Aorta (tissue), 5 donors: Measurements from ENCODE around the gene PCDHGB6. TPM values are rescaled to one million over a fixed set of nuclear protein-coding genes. Genes with fewer than 3 reads are reported as not detected.

Experiments
- ATAC-seq: fragments of 200-7000 bp; cut with Tn5 transposase; one replicate; pipeline ENCODE4 v1.9.1; 2022; ENCODE audit warnings: moderate library complexity; ENCODE audit not compliant: low FRiP score
- DNase-seq, 2 donors: peaks; one replicate each; pipeline ENCODE4 v3.0.0-alpha.2; 2020
- H3K27ac ChIP-seq, 2 donors: one replicate each; pipeline ENCODE4 v1.5.1; 2013; ENCODE audit warnings: low read length in 2 of 2, mild to moderate bottlenecking in 2 of 2, moderate library complexity in 2 of 2, control low read depth in 1 of 2, inconsistent platforms in 1 of 2, low read depth in 1 of 2
- H3K27me3 ChIP-seq, 2 donors: one replicate each; pipeline ENCODE4 v1.6.1; 2013; ENCODE audit warnings: control low read depth in 1 of 2, low read length in 1 of 2, mild to moderate bottlenecking in 1 of 2, moderate library complexity in 1 of 2; ENCODE audit not compliant: insufficient read depth in 2 of 2, control insufficient read depth in 1 of 2
- H3K36me3 ChIP-seq, 2 donors: one replicate each; pipeline ENCODE4 v1.6.1; 2013; ENCODE audit warnings: control low read depth in 1 of 2, low read length in 1 of 2, mild to moderate bottlenecking in 1 of 2; ENCODE audit not compliant: insufficient read depth in 2 of 2, control insufficient read depth in 1 of 2
- H3K4me1 ChIP-seq, 2 donors: one replicate each; pipeline ENCODE4 v1.6.1; 2013; ENCODE audit warnings: low read length in 2 of 2, control low read depth in 1 of 2, mild to moderate bottlenecking in 1 of 2, moderate library complexity in 1 of 2; ENCODE audit not compliant: insufficient read depth in 2 of 2, control insufficient read depth in 1 of 2
- H3K4me3 ChIP-seq, 2 donors: one replicate each; pipeline ENCODE4 v1.5.1; 2013; ENCODE audit warnings: low read length in 2 of 2, control low read depth in 1 of 2, mild to moderate bottlenecking in 1 of 2
- H3K9me3 ChIP-seq: one replicate; pipeline ENCODE4 v1.6.1; 2013; ENCODE audit warnings: mild to moderate bottlenecking, low read length; ENCODE audit not compliant: control insufficient read depth
- WGBS, 2 donors: extraction: QIAGEN DNeasy Blood & Tissue Kit; methylation state at CpG; one replicate each; pipeline ENCODE4 v1.1.7; 2013; 5-methylcytosine and 5-hydroxymethylcytosine counted together
- intact Hi-C, 2 donors: fragments of 100-400 bp; cut with DNase I; formaldehyde crosslinking; loops; one replicate each; pipeline versions ENCODE4 v1.14.2 to v1.15.0; 2022
- polyA plus RNA-seq, 2 donors: library from polyadenylated mRNA; stranded (reverse); fragments of 200-250 nt; gene quantifications; one replicate each; pipeline ENCODE4 v1.2.3, GENCODE V29; 2013
- total RNA-seq, 2 donors: library from RNA; stranded (reverse); fragmentation: NEBNext Ultra II Directional; extraction: Animal tissue kit (Norgen Biotek cat#: 25700); gene quantifications; one replicate each; pipeline ENCODE4 v1.2.1, GENCODE V29; 2021
- donor health status: healthy with polysubstance abuse.
- donor health status: Bipolar disorder and iron deficiency.
- donor health status: DM: no; HTN: no; CAD: no.
- donor health status: DM: no; HTN: no; CAD: no.
- donor health status: DM: yes; HTN: yes; CAD: no.

PCDHGB6 gene
- total and polyA plus RNA-seq, 4 donors, result 0.38 to 14.6 (median 5.9) TPM

DNA sequence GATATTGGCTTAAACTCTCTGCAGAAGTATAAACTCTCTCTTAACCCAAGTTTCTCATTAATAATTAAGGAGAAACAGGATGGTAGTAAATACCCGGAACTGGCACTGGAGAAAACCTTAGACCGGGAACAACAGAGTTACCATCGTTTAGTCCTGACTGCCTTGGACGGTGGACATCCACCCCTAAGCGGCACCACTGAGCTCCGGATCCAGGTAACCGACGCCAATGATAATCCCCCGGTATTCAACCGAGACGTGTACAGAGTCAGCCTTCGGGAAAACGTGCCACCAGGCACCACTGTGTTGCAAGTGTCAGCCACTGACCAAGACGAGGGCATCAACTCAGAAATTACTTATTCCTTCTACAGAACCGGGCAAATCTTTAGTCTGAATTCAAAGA lies 9.2 kb upstream of the PCDHGB6 start:
- H3K9me3 ChIP-seq, result peaks cover 31% of the 10 kb centered on the region
- WGBS, 2 donors, result 20 to 24% methylated on average over 15 of the region's 15 CpGs
- no peaks in the 10 kb centered on the region for H3K36me3 ChIP-seq
- DNase-seq (no peak), ATAC-seq (no peak)
- H3K4me3 ChIP-seq, result no peak overlapping the region
- no peaks in the 10 kb centered on the region for H3K4me1 ChIP-seq
- intact Hi-C loops, result no loop called here
- H3K27me3 ChIP-seq, result no peaks in the 10 kb centered on the region
- no peak overlapping the region for H3K27ac ChIP-seq

DNA sequence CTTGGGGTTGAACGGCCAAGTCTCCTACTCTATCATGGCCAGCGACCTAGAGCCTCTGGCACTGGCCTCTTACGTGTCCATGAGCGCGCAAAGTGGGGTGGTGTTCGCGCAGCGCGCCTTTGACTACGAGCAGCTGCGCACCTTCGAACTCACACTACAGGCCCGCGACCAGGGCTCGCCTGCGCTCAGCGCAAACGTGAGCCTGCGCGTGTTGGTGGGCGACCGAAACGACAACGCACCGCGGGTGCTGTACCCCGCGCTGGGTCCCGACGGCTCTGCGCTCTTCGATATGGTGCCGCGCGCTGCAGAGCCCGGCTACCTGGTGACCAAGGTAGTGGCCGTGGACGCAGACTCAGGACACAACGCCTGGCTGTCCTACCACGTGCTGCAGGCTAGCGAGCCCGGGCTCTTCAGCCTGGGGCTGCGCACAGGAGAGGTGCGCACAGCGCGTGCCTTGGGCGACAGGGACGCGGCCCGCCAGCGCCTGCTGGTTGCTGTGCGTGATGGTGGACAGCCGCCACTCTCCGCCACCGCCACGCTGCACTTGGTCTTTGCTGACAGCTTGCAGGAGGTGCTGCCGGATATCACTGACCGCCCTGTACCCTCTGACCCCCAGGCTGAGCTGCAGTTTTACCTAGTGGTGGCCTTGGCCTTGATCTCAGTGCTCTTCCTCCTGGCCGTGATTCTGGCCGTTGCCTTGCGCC lies 8.1 kb upstream of the PCDHGB6 start:
- H3K4me3 ChIP-seq, result no peak overlapping the region
- no peaks in the 10 kb centered on the region for H3K27me3 ChIP-seq
- WGBS, 2 donors, result 15 to 24% methylated on average over 61 of the region's 61 CpGs
- H3K9me3 ChIP-seq, result peaks cover 31% of the 10 kb centered on the region
- ATAC-seq (no peak), DNase-seq (peak in 1 of 2 donors; percentile 70)
- intact Hi-C loops, result no loop called here
- H3K36me3 ChIP-seq, result no peaks in the 10 kb centered on the region
- no peaks in the 10 kb centered on the region for H3K4me1 ChIP-seq
- no peak overlapping the region for H3K27ac ChIP-seq

DNA sequence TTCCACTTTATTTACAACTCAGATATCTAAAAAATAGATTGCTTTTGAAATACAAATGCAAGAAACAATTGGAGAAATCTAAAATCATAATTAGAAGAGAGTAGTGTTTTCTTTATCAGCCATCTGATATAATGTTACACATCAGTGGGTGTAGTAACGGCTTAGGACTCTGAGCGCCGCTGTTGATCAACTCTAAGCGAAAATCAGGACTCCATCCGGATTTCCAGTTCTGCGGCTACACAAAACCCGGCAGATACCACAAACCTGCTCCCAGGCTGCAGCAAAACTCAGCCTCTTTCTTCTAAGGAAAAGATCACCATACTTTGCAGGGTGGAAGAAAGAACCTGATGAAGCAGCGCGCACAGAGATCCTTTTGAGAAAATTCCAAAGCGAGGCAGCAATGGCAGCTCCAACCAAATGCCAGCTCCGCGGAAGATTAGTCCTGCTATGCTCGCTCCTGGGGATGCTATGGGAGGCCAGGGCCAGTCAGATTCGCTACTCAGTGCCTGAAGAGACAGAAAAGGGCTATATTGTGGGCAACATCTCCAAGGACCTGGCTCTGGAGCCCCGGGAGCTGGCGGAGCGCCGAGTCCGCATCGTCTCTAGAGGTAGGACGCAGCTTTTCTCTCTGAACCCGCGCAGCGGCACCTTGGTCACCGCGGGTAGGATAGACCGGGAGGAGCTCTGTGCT lies 5.1 kb upstream of the PCDHGB6 start, which contains the start of gene PCDHGA9:
PCDHGA9 (plus strand) TSS at position 226 of the 691 bp plus-strand sequence; CDS start at position 401, 175 bp downstream.
- Histone ChIP-seq H3K4me3 (no peak within 1 kb of the TSS), H3K9me3 (peaks cover 35% of the 10 kb centered on the region), H3K27ac (no peak within 1 kb of the TSS), H3K27me3 (no peaks in the 10 kb centered on the region), H3K36me3 (no peaks in the 10 kb centered on the region), H3K4me1 (no peaks in the 10 kb centered on the region)
- 14 to 15% methylated on average over 27 of the region's 27 CpGs for WGBS, 2 donors
- intact Hi-C loops, result no loop called here
- ATAC-seq, result no peak
- DNase-seq, result peak in 1 of 2 donors; percentile 68

DNA sequence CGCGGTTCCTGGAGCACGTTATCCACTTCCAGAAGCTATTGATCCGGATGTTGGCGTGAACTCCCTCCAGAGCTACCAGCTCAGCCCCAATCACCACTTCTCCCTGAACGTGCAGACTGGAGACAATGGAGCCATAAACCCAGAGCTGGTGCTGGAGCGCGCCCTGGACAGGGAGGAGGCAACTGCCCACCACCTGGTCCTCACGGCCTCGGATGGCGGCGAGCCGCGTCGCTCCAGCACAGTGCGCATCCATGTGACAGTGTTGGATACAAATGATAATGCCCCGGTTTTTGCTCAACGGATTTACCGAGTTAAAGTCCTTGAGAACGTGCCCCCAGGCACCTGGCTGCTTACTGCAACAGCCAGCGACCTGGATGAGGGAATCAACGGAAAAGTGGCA lies 4.4 kb upstream of the PCDHGB6 start:
- DNase-seq (no peak), ATAC-seq (no peak)
- H3K4me3 ChIP-seq, result no peak overlapping the region
- H3K27ac ChIP-seq, result no peak overlapping the region
- intact Hi-C loops, result no loop called here
- no peaks in the 10 kb centered on the region for H3K4me1 ChIP-seq
- peaks cover 39% of the 10 kb centered on the region for H3K9me3 ChIP-seq
- no peaks in the 10 kb centered on the region for H3K27me3 ChIP-seq
- 20 to 26% methylated on average over 22 of the region's 22 CpGs for WGBS, 2 donors
- no peaks in the 10 kb centered on the region for H3K36me3 ChIP-seq

DNA sequence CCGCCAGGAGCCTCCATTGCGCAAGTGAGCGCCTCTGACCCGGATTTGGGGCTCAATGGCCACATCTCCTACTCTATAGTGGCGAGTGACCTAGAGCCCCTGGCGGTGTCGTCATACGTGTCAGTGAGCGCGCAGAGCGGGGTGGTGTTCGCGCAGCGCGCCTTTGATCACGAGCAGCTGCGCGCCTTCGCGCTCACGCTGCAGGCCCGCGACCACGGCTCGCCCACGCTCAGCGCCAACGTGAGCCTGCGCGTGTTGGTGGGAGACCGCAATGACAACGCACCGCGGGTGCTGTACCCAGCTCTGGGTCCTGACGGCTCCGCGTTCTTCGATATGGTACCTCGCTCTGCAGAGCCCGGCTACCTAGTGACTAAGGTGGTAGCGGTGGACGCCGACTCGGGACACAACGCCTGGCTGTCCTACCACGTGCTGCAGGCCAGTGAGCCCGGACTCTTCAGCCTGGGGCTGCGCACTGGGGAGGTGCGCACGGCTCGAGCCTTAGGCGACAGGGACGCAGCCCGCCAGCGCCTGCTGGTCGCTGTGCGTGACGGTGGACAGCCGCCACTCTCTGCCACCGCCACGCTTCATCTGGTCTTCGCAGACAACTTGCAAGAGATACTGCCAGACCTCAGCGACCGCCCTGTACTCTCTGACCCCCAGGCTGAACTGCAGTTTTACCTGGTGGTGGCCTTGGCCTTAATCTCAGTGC lies 1.9 kb downstream of the PCDHGB6 start:
- H3K27ac ChIP-seq, result no peak overlapping the region
- H3K4me1 ChIP-seq, result no peaks in the 10 kb centered on the region
- H3K36me3 ChIP-seq, result no peaks in the 10 kb centered on the region
- H3K27me3 ChIP-seq, result no peaks in the 10 kb centered on the region
- ATAC-seq (no peak), DNase-seq (peak in 1 of 2 donors; percentile 54)
- 18 to 23% methylated on average over 64 of the region's 64 CpGs for WGBS, 2 donors
- peaks cover 37% of the 10 kb centered on the region for H3K9me3 ChIP-seq
- intact Hi-C loops, result loop anchor here (5.0 to 10.0 kb wide), 3 partner anchors 115 to 155 kb away; no protein-coding TSS in a partner anchor
- H3K4me3 ChIP-seq, result no peak overlapping the region

DNA sequence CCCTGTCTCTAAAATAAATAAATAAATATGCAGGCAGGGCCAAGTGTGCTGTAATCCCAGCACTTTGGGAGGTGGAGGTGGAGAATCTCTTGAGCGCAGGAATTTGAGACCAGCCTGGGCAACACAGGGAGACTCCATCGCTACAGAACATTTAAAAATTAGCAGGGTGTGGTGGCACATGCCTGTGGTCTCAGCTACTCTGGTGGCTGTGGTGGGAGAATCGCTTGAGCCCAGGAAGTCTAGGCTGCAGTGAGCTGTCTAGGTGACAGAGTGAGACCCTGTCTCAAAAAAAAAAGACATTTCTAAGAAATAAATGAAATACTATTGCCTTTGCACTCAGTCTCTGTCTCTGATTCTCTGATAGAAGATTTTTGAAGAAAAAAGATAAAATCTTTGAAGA lies 3.8 kb downstream of the PCDHGB6 start:
- Histone ChIP-seq H3K27me3 (no peaks in the 10 kb centered on the region), H3K4me3 (no peak overlapping the region), H3K4me1 (no peaks in the 10 kb centered on the region), H3K36me3 (no peaks in the 10 kb centered on the region), H3K9me3 (peaks cover 34% of the 10 kb centered on the region), H3K27ac (no peak overlapping the region)
- DNase-seq (no peak), ATAC-seq (no peak)
- 59% methylated on average over 3 of the region's 3 CpGs for WGBS, 2 donors
- intact Hi-C loops, result loop anchor here in 1 of 2 donors (10.0 kb wide), 2 partner anchors 113 to 153 kb away; no protein-coding TSS in a partner anchor

DNA sequence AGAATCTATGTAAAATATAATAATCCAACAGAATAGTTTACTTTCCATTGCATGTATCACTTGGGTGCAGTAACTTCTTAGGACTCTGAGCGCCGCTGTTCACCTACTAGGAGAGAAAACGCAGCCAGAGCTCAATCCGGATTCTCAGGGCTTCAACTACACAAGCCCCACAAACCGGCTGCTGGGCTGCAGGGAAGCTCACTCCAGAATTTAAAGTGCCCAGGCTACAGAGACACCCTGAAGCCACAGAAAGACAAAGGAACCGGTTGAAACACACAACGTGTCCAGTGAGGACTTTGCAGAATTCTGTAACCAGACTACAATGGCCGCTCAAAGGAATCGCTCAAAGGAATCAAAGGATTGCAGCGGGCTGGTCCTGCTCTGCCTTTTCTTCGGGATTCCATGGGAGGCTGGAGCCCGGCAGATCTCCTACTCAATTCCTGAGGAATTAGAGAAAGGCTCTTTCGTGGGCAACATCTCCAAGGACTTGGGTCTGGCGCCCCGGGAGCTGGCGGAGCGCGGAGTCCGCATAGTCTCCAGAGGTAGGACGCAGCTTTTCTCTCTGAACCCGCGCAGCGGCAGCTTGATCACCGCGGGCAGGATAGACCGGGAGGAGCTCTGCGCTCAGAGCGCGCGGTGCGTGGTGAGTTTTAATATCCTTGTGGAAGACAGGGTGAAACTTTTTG lies 5.2 kb downstream of the PCDHGB6 start, which contains the start of gene PCDHGA10:
PCDHGA10 (plus strand) TSS at position 134 of the 686 bp plus-strand sequence; CDS start at position 323, 189 bp downstream.
- WGBS, 2 donors, result 14 to 19% methylated on average over 31 of the region's 31 CpGs
- no peak for ATAC-seq
- peaks cover 36% of the 10 kb centered on the region for H3K9me3 ChIP-seq
- H3K4me1 ChIP-seq, result no peaks in the 10 kb centered on the region
- H3K4me3 ChIP-seq, result no peak within 1 kb of the TSS
- H3K36me3 ChIP-seq, result no peaks in the 10 kb centered on the region
- peak in 1 of 2 donors; percentile 61 for DNase-seq
- intact Hi-C loops, result loop anchor here in 1 of 2 donors (10.0 kb wide), 2 partner anchors 112 to 152 kb away; no protein-coding TSS in a partner anchor
- H3K27me3 ChIP-seq, result no peaks in the 10 kb centered on the region
- no peak within 1 kb of the TSS for H3K27ac ChIP-seq

DNA sequence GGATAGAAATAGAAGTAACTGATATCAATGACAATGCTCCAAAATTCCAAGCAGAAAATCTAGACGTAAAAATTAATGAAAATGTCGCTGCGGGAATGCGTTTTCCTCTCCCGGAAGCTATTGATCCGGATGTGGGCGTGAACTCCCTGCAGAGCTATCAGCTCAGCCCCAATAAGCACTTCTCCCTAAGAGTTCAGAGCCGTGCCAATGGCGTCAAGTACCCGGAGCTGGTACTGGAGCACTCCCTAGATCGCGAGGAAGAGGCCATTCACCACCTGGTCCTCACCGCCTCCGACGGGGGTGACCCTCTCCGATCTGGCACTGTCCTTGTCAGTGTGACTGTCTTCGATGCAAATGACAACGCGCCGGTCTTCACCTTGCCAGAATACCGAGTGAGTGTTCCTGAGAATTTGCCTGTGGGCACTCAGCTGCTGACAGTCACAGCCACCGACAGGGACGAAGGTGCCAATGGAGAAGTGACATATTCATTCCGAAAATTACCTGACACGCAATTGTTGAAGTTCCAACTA lies 5.8 kb downstream of the PCDHGB6 start:
- no peaks in the 10 kb centered on the region for H3K27me3 ChIP-seq
- 23% methylated on average over 25 of the region's 25 CpGs for WGBS, 2 donors
- H3K27ac ChIP-seq, result no peak overlapping the region
- no peak overlapping the region for H3K4me3 ChIP-seq
- intact Hi-C loops, result loop anchor here in 1 of 2 donors (10.0 kb wide), 2 partner anchors 111 to 151 kb away; no protein-coding TSS in a partner anchor
- H3K36me3 ChIP-seq, result no peaks in the 10 kb centered on the region
- H3K9me3 ChIP-seq, result peaks cover 37% of the 10 kb centered on the region
- H3K4me1 ChIP-seq, result no peaks in the 10 kb centered on the region
- ATAC-seq (no peak), DNase-seq (peak in 1 of 2 donors; percentile 49)
